HuH-7 (cell line): ENCODE measurements around the gene RPS6KA3.

Source experiments
- DNase-seq: peaks from one replicate; pipeline ENCODE4 v3.0.0; 2011; ENCODE audit warnings: low spot score

Gene RPS6KA3

DNA sequence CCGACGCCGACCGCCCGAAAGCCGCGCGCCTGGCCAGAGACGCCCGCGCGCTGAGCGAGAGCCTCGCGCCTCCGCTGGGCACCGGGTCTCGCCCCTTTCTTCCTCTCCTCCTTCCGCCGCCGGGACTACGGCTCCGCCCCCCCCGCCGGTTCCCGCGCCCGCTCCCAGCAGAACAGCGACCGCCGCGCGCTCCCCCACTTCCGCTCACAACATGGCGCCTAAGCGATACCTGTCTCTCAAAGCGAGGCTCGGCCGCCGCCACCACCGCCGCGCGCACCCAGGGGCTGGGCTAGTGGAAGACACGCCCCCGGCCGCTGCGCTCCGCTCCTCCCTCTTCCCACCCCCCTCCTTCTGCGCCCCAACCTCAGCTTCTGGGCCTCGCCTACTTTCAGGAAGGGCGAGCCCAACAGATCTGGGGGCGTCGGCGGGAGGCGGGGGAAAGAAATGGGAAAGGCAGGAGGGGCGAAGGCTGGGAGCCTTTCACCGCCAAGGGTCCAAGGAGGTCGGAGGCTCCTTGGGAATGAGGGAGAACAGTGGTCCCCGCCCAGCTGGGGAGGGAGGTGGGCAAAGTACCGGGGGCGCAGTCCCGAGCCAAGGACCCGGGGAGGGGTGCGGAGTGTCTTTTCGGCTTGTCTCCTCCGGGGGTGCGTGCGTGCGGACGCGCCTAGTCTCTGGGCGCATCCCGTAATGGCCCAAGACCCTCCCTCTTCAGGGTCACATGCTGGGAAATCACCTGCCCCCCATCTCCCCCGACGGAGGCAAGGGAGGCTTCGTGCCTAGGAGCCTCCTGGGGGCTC, at the start of gene RPS6KA3:
Gene RPS6KA3, minus strand, starts transcription at position 100 of the 797 bp plus-strand sequence. CDS start 277 bp downstream, outside the sequence.
- DNase-seq: peak; percentile 63

DNA sequence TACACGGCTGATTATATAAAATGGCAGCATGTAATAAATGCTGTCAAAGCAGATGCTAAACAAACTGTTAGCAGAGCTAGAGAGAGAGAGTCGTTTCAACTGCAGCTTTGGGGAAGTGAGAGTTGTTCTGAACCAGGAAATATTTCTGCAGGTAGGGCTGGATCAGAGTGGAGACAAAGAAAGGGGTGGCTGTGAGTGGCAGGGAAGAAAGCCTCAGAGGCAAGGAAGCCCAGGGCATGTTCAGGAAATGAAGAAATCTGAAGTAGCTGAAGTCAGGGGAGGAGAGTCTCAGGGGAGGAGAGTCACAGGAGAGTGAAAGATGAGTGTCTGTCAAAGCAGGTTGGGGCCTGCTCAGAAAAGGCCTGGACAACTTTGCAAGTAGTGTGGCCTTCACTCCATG, 48.4 kb upstream of the RPS6KA3 start:
- DNase-seq: no peak

DNA sequence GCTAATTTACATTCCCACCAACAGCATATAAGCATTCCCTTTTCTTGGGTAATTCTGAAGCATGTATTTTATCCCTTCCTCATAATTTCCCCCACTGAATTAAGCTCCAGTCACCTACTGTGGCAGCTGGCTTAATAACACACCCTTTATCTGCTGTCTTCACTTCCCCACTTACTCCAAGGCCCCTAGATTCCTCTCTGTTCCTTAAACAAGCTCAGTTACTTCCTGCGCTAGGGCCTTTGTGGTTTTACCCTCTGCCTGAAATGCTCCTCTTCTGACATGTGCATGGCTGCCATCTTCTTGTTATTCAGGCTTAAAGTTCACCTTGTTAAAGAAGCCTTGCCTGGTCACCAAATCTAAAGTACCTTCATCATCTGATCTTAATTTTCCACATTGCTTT, 47.2 kb upstream of the RPS6KA3 start:
- DNase-seq: no peak

- no peak for DNase-seq
Observed at GRCh38 chrX:20312018-20312417, 45.3 kb upstream of the RPS6KA3 start.

GRCh38 chrX:20311505-20311904, 44.8 kb upstream of the RPS6KA3 start:
- DNase-seq: no peak

DNA sequence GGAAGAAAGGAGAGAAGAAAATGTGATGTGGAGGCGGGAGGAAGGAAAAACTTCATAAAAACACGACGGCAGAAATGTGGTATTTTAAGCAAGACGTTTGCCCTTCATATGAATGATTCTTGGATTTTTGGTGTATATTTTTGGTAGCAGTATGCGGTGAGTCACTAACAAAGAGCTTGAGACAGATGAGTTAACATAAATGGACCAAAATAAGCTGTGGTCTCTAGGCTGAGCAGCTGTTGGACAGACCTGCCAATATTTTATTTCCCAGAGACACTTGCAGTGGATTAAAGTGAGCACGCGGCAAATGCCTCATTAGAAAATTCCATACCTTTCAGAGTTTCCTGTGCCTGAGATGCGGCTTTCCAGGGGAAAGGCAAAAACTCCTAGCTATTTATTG, 43.1 kb upstream of the RPS6KA3 start:
- no peak for DNase-seq

DNA sequence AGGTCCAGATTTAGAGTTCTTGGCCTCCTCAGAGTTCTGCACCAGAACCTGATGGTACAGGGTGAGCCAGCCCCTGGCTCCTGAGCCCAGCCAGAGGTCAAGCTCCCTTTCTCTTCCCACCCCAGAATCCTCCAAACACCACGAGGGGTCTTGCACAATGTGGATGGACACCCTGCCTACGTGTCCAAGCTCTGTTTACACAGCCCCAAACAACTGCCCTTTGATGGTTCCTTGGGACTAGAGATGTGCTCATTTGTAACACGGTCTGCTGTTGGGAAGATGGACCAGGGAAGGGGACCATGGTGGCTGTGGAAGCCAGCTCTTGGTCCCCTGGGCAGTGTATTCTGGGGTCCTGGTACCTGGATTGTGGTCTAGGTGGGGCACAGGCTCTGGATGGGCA, 40.0 kb upstream of the RPS6KA3 start:
- DNase-seq: no peak

- DNase-seq: no peak
Observed at GRCh38 chrX:20300822-20301221, 34.1 kb upstream of the RPS6KA3 start.

DNA sequence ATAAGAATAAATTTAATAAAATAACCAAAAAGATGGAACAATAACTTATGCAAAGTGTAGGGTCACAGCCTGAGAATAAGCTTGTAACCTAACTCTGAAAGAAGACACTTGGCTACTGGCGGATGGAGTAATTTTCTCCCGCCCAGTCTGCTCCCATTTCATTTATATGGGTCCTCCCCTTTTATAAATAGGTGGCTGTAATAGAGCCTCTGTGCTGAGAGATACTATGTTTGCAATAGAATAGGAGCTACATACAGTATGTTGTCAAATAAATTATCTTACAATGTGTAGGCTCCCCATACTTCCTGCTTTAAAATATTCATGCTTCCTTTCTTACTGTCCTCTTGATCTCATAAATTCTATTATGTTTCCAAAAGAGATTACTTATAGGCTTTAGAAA, 28.2 kb upstream of the RPS6KA3 start:
- DNase-seq: no peak

GRCh38 chrX:20294284-20294683, 27.6 kb upstream of the RPS6KA3 start:
- DNase-seq: no peak

GRCh38 chrX:20285511-20285910, 18.8 kb upstream of the RPS6KA3 start:
- DNase-seq: no peak

GRCh38 chrX:20284992-20285391, 18.3 kb upstream of the RPS6KA3 start:
- DNase-seq: no peak

DNA sequence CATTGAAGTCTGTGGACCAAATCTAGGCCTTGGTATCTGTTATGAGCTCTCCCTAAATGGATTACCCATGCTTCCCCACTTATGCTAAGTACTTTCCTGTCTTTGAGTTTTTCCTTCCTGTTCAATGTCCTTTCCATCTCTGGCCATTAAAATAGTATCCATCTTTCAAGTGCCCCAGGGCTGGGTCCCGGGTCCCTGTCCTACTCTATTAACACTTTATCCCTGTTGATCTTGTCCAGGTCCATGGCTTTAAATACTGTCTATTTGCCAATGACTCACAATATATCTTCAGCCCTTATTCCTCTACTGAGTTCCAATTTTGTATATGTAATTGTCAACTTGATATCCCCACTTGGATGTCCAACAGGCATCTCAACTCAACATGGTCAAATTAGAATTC, 17.7 kb upstream of the RPS6KA3 start:
- DNase-seq: no peak

- no peak for DNase-seq
Observed at GRCh38 chrX:20280938-20281337, 14.2 kb upstream of the RPS6KA3 start.

DNA sequence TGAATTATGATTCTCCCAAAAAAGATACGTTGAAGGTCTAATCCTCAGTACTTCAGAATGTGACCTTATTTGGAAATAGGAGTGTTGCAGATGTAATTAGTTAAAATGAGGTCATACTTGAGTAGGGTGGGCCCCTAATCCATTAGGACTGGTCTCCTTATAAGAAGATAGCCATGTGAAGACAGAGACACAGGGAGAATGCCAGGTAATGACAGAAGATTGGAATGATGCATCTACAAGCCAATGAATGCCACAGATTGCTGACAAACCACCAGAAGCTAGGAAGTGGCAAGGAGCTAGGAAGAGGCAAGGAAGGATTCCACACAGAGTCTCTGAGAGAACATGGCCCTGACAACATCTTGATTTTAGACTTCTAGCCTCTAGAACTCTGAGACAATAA, 7.4 kb upstream of the RPS6KA3 start:
- no peak for DNase-seq

- DNase-seq: no peak
Observed at GRCh38 chrX:20271730-20272129, 5.0 kb upstream of the RPS6KA3 start.

DNA sequence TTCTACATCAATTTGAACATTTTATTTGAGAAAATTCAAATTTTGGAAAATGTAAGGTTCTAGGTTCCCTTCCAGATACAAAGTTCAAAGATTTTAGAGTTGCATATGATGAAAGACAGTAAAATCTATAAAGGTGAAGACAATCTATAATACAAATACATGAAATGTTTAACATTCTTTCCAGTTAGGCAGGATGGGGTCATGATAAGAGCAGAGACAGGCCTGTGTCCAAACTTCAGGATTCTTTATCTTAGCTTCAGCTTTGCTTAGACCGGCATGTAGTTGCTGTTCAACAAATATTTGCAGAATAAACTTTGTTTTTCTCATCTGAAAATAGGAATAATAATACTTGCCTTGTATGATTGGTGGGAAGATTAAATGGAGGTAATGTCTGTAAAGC, 4.5 kb upstream of the RPS6KA3 start:
- no peak for DNase-seq

DNA sequence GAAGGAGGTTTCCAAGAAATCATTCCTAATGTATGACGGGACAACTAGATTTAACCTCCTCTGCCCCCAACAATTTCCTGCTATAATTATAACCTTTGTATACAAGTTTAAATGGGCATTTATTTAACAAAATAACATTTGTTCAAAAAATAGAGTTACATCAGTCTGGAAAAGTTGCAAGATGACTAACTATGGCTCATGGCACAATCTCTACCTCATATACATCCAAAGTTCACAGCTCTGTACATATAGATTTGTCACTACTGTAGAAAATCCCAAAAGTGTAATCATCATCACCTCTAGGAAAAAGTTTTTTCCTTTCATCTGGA, 3.8 kb upstream of the RPS6KA3 start:
- no peak for DNase-seq

GRCh38 chrX:20269848-20270561, 3.3 kb upstream of the RPS6KA3 start:
- DNase-seq: no peak

DNA sequence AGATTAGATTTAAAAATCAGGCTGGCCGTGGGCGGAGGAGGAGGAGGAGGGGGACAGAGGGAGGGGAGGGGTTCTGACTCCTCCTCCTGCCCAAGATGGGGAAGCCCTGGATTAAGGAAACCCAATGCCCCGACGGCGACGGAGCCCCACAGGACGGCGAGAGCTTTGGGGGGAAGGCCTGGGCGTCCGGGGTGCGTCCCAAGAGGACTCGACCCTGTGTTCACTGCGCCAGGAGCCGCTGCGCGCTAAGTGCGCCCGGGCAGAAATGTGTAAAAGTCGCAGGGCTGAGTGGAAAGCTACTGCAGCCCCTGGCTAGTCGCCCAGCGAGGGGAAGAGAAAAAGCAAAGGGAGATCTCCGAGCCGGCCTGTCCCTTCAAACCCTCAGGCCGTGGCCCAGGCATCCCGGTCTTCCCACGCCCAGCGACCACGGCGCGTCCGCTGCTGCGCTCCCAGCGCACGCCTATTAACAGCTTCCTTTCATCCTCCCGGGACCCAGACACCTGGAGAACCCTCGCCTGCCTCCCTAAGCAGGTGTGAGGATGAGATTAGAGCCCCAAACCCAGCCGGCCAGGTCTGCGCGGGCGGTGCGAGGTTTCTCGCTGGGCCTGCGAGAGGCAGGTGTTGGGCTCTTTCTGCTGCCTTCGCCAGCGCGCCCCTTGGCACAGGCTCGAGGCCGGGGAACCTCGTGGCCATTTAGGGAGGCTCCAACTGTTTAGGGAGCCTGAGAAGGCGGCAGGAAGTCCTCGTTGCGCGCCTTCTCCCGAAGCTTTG, 1.4 kb upstream of the RPS6KA3 start:
- DNase-seq: no peak

GRCh38 chrX:20267607-20267930, 860 bp upstream of the RPS6KA3 start:
- DNase-seq: no peak

- no peak for DNase-seq
Observed at GRCh38 chrX:20265726-20266681, 705 bp downstream of the RPS6KA3 start.
